Iris pigment epithelial cell (primary cell): ENCODE results near the gene SPOCK1.
"Not testable (repeated sequence)": the region's sequence is repeated elsewhere in the genome, so short reads cannot be mapped to it uniquely, and the experiment has no call there.

Source experiments
- DNase-seq: peaks from one replicate; pipeline ENCODE4 v3.0.0-alpha.2; 2011; ENCODE audit warnings: low read depth

SPOCK1 gene

DNA sequence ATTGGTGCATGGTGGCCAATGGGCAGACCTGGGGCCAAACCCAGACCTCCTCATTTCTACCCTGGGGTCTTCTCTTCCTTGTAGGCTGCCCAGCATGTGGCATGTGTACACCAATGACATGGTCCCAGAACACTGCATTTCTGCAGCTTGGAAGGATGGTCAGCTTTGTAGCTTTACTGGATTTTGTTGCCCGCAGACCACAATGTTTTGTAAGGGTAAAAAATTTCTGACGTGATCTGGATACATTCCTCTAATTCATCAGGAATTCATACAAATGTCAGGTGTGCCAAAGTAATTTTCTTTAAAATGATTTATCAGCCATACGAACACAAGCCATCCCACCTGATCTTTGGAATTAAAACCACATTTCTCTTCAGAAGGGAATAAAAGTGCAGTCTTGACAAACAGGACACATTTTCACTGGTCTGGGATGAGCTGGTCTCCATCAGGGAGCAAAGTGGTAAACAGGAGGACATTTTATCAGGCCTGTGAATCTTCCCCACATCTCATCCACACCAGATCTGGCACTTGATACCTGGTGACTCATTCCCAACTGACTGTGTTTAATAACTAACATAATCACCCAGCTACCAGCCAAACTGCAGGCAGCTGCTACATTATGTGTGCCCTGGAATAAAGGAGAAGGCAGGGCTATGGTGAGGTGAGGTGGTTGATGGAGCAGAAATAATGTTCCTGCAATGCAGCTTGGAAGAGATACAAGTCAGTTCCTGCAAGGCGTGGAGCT, 103.9 kb downstream of the SPOCK1 start:
- DNase-seq, result peak; percentile 10

DNA sequence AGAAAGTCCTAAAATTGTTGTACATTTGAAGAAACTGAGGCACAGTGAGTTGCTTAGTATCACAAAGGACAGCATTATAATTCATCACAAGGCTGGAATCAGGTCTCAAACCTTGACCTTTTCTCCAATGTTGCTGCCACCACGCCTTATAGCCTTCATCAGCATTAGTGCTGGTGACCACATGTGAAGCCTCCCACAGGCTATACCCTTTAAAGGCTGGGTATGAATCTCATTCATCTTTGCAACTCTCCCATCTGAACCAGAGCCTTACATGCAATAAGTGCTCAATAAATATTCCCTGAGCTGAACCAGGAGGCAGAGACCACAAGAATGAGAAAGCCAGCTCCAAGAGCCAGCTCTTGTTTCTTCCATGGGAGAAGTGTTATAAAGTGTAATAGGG, 104.7 kb downstream of the SPOCK1 start:
- DNase-seq, result no peak

GRCh38 chr5:137393196-137393993, 105.7 kb downstream of the SPOCK1 start:
- no peak for DNase-seq

DNA sequence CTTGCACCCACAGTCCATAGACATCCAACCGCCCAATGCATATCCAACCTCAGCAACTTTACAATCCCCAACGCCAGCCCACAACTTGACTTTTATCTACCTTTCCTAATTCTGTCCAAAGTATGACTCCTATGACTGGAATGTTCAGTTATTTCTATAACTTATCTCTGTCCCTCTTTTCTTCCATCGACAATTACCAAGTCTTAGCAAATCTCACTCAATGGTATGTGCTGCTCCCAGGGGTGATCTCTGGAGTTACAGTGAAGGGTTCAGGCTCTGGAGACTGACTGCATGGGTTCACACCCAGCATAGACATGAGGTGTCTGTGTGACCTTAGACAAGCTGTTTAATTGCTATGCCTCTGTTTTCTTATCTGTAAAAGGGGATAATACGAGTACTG, 106.9 kb downstream of the SPOCK1 start:
- DNase-seq, result no peak

DNA sequence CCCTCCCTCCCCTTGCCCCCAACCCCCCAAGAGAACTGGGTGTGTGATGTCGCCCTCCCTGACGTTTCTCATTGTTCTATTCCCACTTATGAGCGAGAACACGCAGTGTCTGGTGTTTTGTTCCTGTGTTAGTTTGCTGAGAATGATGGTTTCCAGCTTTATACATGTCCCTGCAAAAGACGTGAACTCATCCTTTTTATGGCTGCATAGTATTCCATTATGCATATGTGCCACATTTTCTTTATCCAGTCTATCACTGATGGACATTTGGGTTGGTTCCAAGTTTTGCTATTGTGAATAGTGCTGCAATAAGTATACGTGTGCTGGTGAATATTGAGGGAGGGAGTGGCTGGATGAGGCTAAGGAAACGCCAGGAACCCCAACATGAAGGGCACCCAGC, 108.1 kb downstream of the SPOCK1 start:
- DNase-seq, result not testable (repeated sequence)

DNA sequence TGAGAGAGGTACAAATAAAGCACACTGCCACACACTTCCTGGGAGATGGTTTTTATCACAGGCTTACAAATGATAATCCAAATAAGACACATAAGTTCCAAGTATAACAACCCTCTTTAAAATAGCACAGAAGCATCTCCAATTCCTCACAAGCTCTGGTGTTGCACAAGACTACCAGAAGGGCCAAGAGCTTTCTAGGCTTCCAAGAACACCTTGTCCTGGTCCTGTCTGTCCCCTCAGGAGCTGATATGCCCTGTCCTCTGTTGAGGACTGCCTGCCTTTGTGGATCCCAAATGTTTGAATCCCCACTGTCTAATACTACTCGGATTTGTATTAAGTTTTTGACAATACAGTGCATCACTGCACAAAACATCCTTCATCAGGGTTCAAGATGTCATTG, 110.1 kb downstream of the SPOCK1 start:
- no peak for DNase-seq

DNA sequence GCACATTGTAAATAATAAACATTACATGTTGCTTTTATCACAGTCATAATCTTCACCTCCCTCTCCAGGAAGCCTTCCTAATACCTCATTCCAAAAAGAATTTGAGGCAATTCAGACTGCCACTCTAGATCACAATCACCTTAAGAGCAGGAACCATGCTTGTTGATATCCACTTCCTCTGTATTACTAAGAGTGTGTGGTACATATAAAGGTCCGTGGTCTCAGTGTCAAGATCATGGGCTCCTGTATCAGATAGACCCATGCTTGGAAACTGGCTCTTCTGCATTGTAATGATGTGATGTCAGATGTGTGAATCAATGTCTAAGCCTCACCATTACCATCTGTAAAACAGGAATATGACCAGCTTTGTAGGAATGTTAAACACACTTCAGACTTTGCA, 114.1 kb downstream of the SPOCK1 start:
- DNase-seq, result no peak

- DNase-seq, result no peak
Measured at GRCh38 chr5:137383909-137384308, 115.2 kb downstream of the SPOCK1 start.

- DNase-seq, result no peak
Measured at GRCh38 chr5:137381555-137381954, 117.6 kb downstream of the SPOCK1 start.

- DNase-seq, result no peak
Measured at GRCh38 chr5:137379555-137380286, 119.4 kb downstream of the SPOCK1 start.

DNA sequence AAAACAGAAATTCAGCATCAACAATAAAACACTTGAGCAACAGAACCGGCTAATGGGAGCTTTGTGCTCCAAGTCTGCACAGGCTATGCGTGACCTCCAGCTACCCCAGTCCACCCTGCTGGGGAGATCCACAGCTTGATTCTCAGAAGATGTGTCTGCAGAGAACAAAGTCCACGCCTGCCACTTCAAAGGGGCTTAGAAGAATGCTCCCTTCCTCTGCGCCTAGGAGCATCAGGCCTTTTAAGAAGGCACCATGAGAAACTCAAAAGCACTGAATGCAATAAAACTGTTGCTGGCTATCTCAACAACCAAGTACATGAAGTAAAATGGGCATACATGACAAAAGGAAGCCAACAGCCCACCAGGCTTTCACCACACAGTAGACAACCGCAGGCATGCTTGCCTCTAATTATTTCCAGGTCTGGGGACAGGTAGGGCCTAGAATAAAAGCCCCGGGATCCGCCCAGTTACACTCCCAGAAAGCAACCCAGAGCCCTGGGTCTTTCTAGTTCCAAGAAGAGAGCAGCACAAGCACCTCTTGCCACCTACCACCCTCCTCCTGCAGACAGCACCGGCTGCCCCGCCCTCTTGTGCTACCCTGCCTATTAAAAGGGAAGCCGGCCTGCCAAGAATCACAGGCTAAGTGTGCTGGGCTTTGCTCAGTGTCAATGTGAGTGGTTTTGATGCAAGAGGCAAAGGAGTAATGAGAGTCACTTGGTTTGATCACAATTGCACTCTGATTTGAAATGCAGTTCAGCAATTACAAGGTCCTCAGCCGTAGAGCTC, 123.2 kb downstream of the SPOCK1 start:
- DNase-seq, result no peak

- DNase-seq, result no peak
Measured at GRCh38 chr5:137374110-137374714, 124.9 kb downstream of the SPOCK1 start.

GRCh38 chr5:137372773-137373160, 126.4 kb downstream of the SPOCK1 start:
- DNase-seq, result no peak

- no peak for DNase-seq
Measured at GRCh38 chr5:137372016-137372772, 126.9 kb downstream of the SPOCK1 start.

DNA sequence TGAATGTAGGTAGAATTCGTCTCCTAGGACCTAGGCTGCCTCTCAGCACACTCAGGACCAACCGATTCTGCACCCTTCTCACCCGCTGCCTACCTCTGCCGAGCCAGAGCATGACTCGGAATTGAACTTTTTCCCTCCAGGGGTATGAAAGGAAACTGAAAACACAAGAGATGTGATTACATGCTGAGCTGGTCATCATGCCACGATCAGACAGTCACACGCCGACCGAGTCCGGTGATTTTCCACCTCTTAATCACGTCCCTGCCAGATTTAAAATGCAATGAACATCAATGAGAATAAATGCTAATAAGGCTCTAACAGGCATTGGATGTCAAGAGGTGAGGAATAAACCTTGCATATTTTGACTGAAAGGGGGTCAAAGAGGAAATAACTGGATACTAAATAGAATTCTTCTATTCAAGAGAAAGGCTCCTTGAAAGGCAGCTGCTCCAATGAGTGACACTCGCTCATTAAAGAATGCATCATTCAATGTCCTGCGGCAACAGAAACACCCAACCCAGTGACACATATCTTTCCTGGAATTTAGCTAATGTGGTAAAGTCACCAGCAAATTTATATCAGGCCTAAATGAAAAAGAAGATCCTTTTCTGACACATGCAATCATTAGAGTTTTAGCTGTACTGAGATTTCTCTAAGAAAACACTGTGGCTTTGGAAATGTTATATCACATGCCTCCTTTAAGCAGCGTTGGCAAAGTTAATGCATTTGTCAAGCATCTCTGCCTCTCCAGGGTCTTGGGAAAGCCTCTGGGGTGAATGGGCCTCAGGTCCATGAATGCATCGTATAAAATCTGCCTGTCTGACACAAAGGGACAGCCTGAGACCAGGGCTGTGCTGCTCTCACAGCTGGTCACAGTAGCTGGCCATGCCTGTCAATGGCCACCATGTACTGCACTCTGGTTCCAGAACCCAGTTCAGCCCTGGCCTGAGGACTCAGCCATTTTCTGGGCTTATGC, 128.7 kb downstream of the SPOCK1 start:
- no peak for DNase-seq

- no peak for DNase-seq
Measured at GRCh38 chr5:137368651-137369050, 130.5 kb downstream of the SPOCK1 start.

- no peak for DNase-seq
Measured at GRCh38 chr5:137367951-137368350, 131.2 kb downstream of the SPOCK1 start.

- DNase-seq, result no peak
Measured at GRCh38 chr5:137366526-137366925, 132.6 kb downstream of the SPOCK1 start.

- DNase-seq, result no peak
Measured at GRCh38 chr5:137365126-137365865, 133.8 kb downstream of the SPOCK1 start.
